IMR-90 (cell line): Measurements from ENCODE around the gene NPW. TPM values are rescaled to one million over a fixed set of nuclear protein-coding genes. Genes with fewer than 3 reads are reported as not detected.

Source experiments
- ATAC-seq: fragments of 200-7000 bp; cut with Tn5 transposase; 2 replicates; pipeline ENCODE4 v1.9.1; 2020; ENCODE audit warnings: low read depth, mild to moderate bottlenecking, moderate library complexity
- BruUV-seq: library from RNA; stranded (reverse); fragments of 400-500 nt; replicated peaks from 2 replicates; lab custom pipeline; 2021; lab: Mats Ljungman, UMichigan
- CTCF ChIA-PET: fragments of 300-600 bp; formaldehyde crosslinking; extraction: SDS; loops from one replicate; lab custom pipeline; 2021; ENCODE audit warnings: antibody characterized with exemption; lab: Yijun Ruan, JAX
- POLR2A ChIA-PET: fragments of 300-600 bp; sonication (Branson Sonifier 250); formaldehyde crosslinking; loops from one replicate; lab custom pipeline; 2022; ENCODE audit warnings: antibody characterized with exemption; ENCODE audit not compliant: unreplicated experiment; lab: Charles Lee
- DNase-seq: peaks from one replicate; pipeline ENCODE4 v3.0.0; 2013
- H2AFZ ChIP-seq: replicated peaks from 2 replicates; pipeline ENCODE3; 2013; ENCODE audit warnings: low read length, mild to moderate bottlenecking; ENCODE audit not compliant: poor library complexity
- H2AK5ac ChIP-seq: 2 replicates; pipeline ENCODE4 v1.6.1; 2013; ENCODE audit warnings: low read depth, low read length, inconsistent platforms
- H2AK9ac ChIP-seq: replicated peaks from 2 replicates; pipeline ENCODE3; 2013; ENCODE audit warnings: mild to moderate bottlenecking, low read depth, low read length, moderate library complexity; ENCODE audit not compliant: poor library complexity
- H2BK120ac ChIP-seq: 2 replicates; pipeline ENCODE4 v1.6.1; 2013; ENCODE audit warnings: low read depth, low read length, inconsistent platforms
- H2BK15ac ChIP-seq: 3 replicates; pipeline ENCODE4 v1.6.1; 2013; ENCODE audit warnings: low read depth, low read length, inconsistent platforms
- H2BK20ac ChIP-seq: 2 replicates; pipeline ENCODE4 v1.6.1; 2013; ENCODE audit warnings: low read depth, mild to moderate bottlenecking, inconsistent platforms, low read length, moderate library complexity
- H2BK5ac ChIP-seq: 2 replicates; pipeline ENCODE4 v1.6.1; 2013; ENCODE audit warnings: mild to moderate bottlenecking, low read depth, low read length, inconsistent platforms; ENCODE audit not compliant: poor library complexity, severe bottlenecking
- H3K14ac ChIP-seq: replicated peaks from 2 replicates; pipeline ENCODE4 v1.6.1; 2013; ENCODE audit warnings: low read depth, low read length, inconsistent platforms
- H3K18ac ChIP-seq: 2 replicates; pipeline ENCODE4 v1.6.1; 2013; ENCODE audit warnings: low read depth, low read length, control low read depth
- H3K23ac ChIP-seq: 2 replicates; pipeline ENCODE4 v1.6.1; 2013; ENCODE audit warnings: low read depth, low read length, inconsistent platforms
- H3K27ac ChIP-seq: 2 replicates; pipeline ENCODE4 v1.5.1; 2013; ENCODE audit warnings: mild to moderate bottlenecking, control low read depth, low read length; ENCODE audit not compliant: insufficient read depth
- H3K27me3 ChIP-seq: 2 replicates; pipeline ENCODE4 v1.6.1; 2013; ENCODE audit warnings: low read length; ENCODE audit not compliant: control insufficient read depth, insufficient read depth
- H3K36me3 ChIP-seq: 2 replicates; pipeline ENCODE4 v1.6.1; 2013; ENCODE audit warnings: low read length, mixed read lengths; ENCODE audit not compliant: control insufficient read depth, insufficient read depth
- H3K4ac ChIP-seq: 2 replicates; pipeline ENCODE4 v1.6.1; 2013; ENCODE audit warnings: low read depth, low read length, inconsistent platforms
- H3K4me1 ChIP-seq: 2 replicates; pipeline ENCODE4 v1.6.1; 2013; ENCODE audit warnings: low read length, mixed read lengths; ENCODE audit not compliant: control insufficient read depth, insufficient read depth
- H3K4me2 ChIP-seq: 2 replicates; pipeline ENCODE4 v1.6.1; 2013; ENCODE audit warnings: low read depth, mild to moderate bottlenecking, control low read depth, low read length, moderate library complexity
- H3K4me3 ChIP-seq: 2 replicates; pipeline ENCODE4 v1.5.1; 2013; ENCODE audit warnings: low read depth, mild to moderate bottlenecking, control low read depth, low read length, moderate library complexity; ENCODE audit not compliant: insufficient read depth
- H3K56ac ChIP-seq: 2 replicates; pipeline ENCODE4 v1.6.1; 2013; ENCODE audit warnings: low read length, inconsistent platforms; ENCODE audit not compliant: insufficient read depth; ENCODE audit errors: extremely low read depth
- H3K79me1 ChIP-seq, 2 experiments: 2 replicates each; pipeline ENCODE4 v1.6.1; 2013; ENCODE audit warnings: low read length in 2 of 2, inconsistent platforms in 1 of 2, low read depth in 1 of 2
- H3K9ac ChIP-seq: 2 replicates; pipeline ENCODE4 v1.6.1; 2013; ENCODE audit warnings: low read depth, low read length, control low read depth
- H3K9me1 ChIP-seq: 2 replicates; pipeline ENCODE4 v1.6.1; 2013; ENCODE audit warnings: low read length, inconsistent platforms; ENCODE audit not compliant: insufficient read depth
- H3K9me3 ChIP-seq: 2 replicates; pipeline ENCODE4 v1.6.1; 2013; ENCODE audit warnings: low read length; ENCODE audit not compliant: control insufficient read depth, insufficient read depth
- H4K20me1 ChIP-seq: 2 replicates; pipeline ENCODE4 v1.6.1; 2013; ENCODE audit warnings: low read length, inconsistent platforms; ENCODE audit not compliant: insufficient read depth
- H4K5ac ChIP-seq: 2 replicates; pipeline ENCODE4 v1.6.1; 2013; ENCODE audit warnings: mild to moderate bottlenecking, low read depth, low read length, control low read depth
- H4K8ac ChIP-seq, 2 experiments: 2 replicates each; pipeline ENCODE4 v1.6.1; 2013; ENCODE audit warnings: low read depth in 2 of 2, low read length in 2 of 2, control low read depth in 1 of 2, inconsistent platforms in 1 of 2
- H4K91ac ChIP-seq: 2 replicates; pipeline ENCODE4 v1.6.1; 2013; ENCODE audit warnings: low read depth, low read length, inconsistent platforms; ENCODE audit not compliant: insufficient read depth
- CEBPB ChIP-seq: IDR thresholded peaks from 2 replicates; pipeline ENCODE4 v1.6.1; 2012; ENCODE audit warnings: low read depth, low read length, improper control_type of control experiment
- FOS ChIP-seq: fragments of 150-350 bp; IDR thresholded peaks from 2 replicates; pipeline ENCODE4 v1.6.1; 2016; ENCODE audit warnings: low read depth, low read length
- MAFK ChIP-seq: IDR thresholded peaks from 2 replicates; pipeline ENCODE4 v1.6.1; 2012; ENCODE audit warnings: low read depth, low read length, improper control_type of control experiment
- MAZ ChIP-seq: IDR thresholded peaks from 2 replicates; pipeline ENCODE4 v1.6.1; 2012; ENCODE audit warnings: low read depth, mild to moderate bottlenecking, low read length, improper control_type of control experiment, moderate library complexity, borderline replicate concordance
- MXI1 ChIP-seq: IDR thresholded peaks from 2 replicates; pipeline ENCODE4 v1.6.1; 2012; ENCODE audit warnings: low read depth, mild to moderate bottlenecking, low read length, moderate library complexity, borderline replicate concordance
- POLR2A ChIP-seq: IDR thresholded peaks from 2 replicates; pipeline ENCODE4 v1.6.1; 2012; ENCODE audit warnings: mild to moderate bottlenecking, low read depth, low read length
- RCOR1 ChIP-seq: IDR thresholded peaks from 2 replicates; pipeline ENCODE4 v1.6.1; 2012; ENCODE audit warnings: mild to moderate bottlenecking, low read length, improper control_type of control experiment; ENCODE audit not compliant: insufficient replicate concordance
- RFX5 ChIP-seq: IDR thresholded peaks from 2 replicates; pipeline ENCODE4 v1.8.0; 2012; ENCODE audit warnings: low read depth, mild to moderate bottlenecking, low read length, moderate library complexity
- WGBS, 2 experiments: methylation state at CpG; one replicate each; pipeline versions ENCODE4 v1.1.5 to v1.1.7; 2013; ENCODE audit warnings: missing lambda C conversion rate in 2 of 2; ENCODE audit not compliant: insufficient read length in 1 of 2; ENCODE audit errors: extremely low coverage in 2 of 2; 5-methylcytosine and 5-hydroxymethylcytosine counted together
- dilution Hi-C: fragments of 300-500 bp; cut with HindIII; formaldehyde crosslinking; loops from one replicate; pipeline ENCODE4 v1.14.3; 2018; ENCODE audit warnings: low sequenced_read_pairs; ENCODE audit not compliant: unreplicated experiment
- in situ Hi-C: fragments of 300-500 bp; cut with MboI; formaldehyde crosslinking; loops from 3 replicates; pipeline ENCODE4 v1.14.3; 2019; ENCODE audit warnings: low sequenced_read_pairs, inconsistent platforms, mixed read lengths
- intact Hi-C: fragments of 100-400 bp; cut with micrococcal nuclease; formaldehyde crosslinking; loops from 2 replicates; pipeline ENCODE4 v1.10.0; 2022
- polyA plus RNA-seq, 3 experiments: library from polyadenylated mRNA; depleted of rRNA; stranded (reverse); fragments of >200 nt; gene quantifications; 2 replicates each; pipeline ENCODE4 v1.2.3, GENCODE V29; 2012; ENCODE audit warnings: low replicate concordance in 1 of 3
- total RNA-seq: library from RNA; depleted of rRNA; stranded (reverse); fragments of >200 nt; gene quantifications from 2 replicates; pipeline ENCODE4 v1.2.3, GENCODE V29; 2012
- TF ChIP-seq, protein P1 (sequence below): fragments of 150-350 bp; IDR thresholded peaks from 2 replicates; pipeline ENCODE4 v1.6.1; 2016; ENCODE audit warnings: low read depth, mild to moderate bottlenecking, low read length, moderate library complexity, borderline replicate concordance
- TF ChIP-seq, protein P2 (sequence below): fragments of 150-350 bp; IDR thresholded peaks from 2 replicates; pipeline ENCODE4 v1.6.1; 2017; ENCODE audit warnings: mild to moderate bottlenecking, antibody characterized with exemption, low read length, low read depth

The NPW gene
- total and polyA plus RNA-seq, 2 of the 4 experiments (the other 2 are of a cell fraction) = 0.18 to 2.0 TPM

GRCh38 chr16:1985466-1986150 is 34.0 kb upstream of the NPW start:
- Histone ChIP-seq H3K56ac (no peak overlapping the region), H3K9ac (no peak overlapping the region), H4K8ac (peak overlapping the region in 1 of 2 experiments; percentile 53; a peak in 1 of 4 replicates), H4K20me1 (no peaks in the 10 kb centered on the region; the same call in 1 of the 2 replicates), H3K4me1 (peaks cover 11% of the 10 kb centered on the region), H3K14ac (no peak overlapping the region), H3K9me1 (peaks cover 9% of the 10 kb centered on the region), H3K27ac (no peak overlapping the region), H4K91ac (0 out of 2 replicates have a peak overlapping the region, but pooled peaks have one; percentile 28), H2AK9ac (peak overlapping the region; percentile 35), H3K4me3 (no peak overlapping the region), H2BK15ac (no peak overlapping the region), H3K18ac (no peak overlapping the region), H3K79me1 (peaks cover 21 to 29% of the 10 kb centered on the region in 2 experiments), H2AK5ac (no peak overlapping the region), H2BK5ac (no peak overlapping the region), H3K23ac (peak overlapping the region; percentile 89), H3K9me3 (no peaks in the 10 kb centered on the region), H3K4me2 (no peak overlapping the region; the same call in 1 of the 2 replicates), H2BK120ac (no peak overlapping the region), H3K27me3 (peaks cover 32% of the 10 kb centered on the region), H3K4ac (no peak overlapping the region), H2AFZ (peak overlapping the region; percentile 14), H4K5ac (no peak overlapping the region), H3K36me3 (peaks cover 13% of the 10 kb centered on the region), H2BK20ac (no peak overlapping the region)
- ATAC-seq (no peak), DNase-seq (no peak)
- ChIA-PET POLR2A (no interaction called here), CTCF (no interaction called here)
- no TSS peak for BruUV-seq
- dilution Hi-C loops (no loop called here), intact Hi-C loops (no loop called here), in situ Hi-C loops (no loop called here)
- TF ChIP-seq RFX5 (no peak), MXI1 (no peak), POLR2A (no peak), RCOR1 (no peak), FOS (no peak), MAFK (no peak), MAZ (no peak), CEBPB (no peak)
- TF ChIP-seq, protein P1, sequence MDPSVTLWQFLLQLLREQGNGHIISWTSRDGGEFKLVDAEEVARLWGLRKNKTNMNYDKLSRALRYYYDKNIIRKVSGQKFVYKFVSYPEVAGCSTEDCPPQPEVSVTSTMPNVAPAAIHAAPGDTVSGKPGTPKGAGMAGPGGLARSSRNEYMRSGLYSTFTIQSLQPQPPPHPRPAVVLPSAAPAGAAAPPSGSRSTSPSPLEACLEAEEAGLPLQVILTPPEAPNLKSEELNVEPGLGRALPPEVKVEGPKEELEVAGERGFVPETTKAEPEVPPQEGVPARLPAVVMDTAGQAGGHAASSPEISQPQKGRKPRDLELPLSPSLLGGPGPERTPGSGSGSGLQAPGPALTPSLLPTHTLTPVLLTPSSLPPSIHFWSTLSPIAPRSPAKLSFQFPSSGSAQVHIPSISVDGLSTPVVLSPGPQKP = no peak
- TF ChIP-seq, protein P2, sequence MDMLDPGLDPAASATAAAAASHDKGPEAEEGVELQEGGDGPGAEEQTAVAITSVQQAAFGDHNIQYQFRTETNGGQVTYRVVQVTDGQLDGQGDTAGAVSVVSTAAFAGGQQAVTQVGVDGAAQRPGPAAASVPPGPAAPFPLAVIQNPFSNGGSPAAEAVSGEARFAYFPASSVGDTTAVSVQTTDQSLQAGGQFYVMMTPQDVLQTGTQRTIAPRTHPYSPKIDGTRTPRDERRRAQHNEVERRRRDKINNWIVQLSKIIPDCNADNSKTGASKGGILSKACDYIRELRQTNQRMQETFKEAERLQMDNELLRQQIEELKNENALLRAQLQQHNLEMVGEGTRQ = no peak
- 95% methylated on average over 9 of the region's 14 CpGs; no CpG with 5 or more reads in 1 of the 2 experiments for WGBS, 2 experiments
